ENCODE data around the gene RIOX2.

Gene RIOX2

GRCh38 chr3:97954228-97954827, 17.9 kb downstream of the RIOX2 start:
- DNase-seq (ENCODE audit: low read depth in 3 of 3), result no peak

- no peak for DNase-seq (ENCODE audit: low read depth in 3 of 3)
Measured at GRCh38 chr3:97952872-97953271, 19.4 kb downstream of the RIOX2 start.

GRCh38 chr3:97952280-97952679, 20.0 kb downstream of the RIOX2 start:
- no peak for DNase-seq (ENCODE audit: low read depth in 3 of 3)

GRCh38 chr3:97950360-97950759, 21.9 kb downstream of the RIOX2 start:
- no peak for DNase-seq (ENCODE audit: low read depth in 3 of 3)

GRCh38 chr3:97949743-97950142, 22.5 kb downstream of the RIOX2 start:
- no peak for DNase-seq (ENCODE audit: low read depth in 3 of 3)

GRCh38 chr3:97949110-97949485, 23.1 kb downstream of the RIOX2 start:
- DNase-seq (ENCODE audit: low read depth in 3 of 3), result no peak

GRCh38 chr3:97948351-97949109, 23.7 kb downstream of the RIOX2 start:
- DNase-seq (ENCODE audit: low read depth in 3 of 3), result no peak

- DNase-seq (ENCODE audit: low read depth in 3 of 3), result no peak
Measured at GRCh38 chr3:97942801-97943546, 29.3 kb downstream of the RIOX2 start.

GRCh38 chr3:97940034-97940433, 32.2 kb downstream of the RIOX2 start:
- DNase-seq (ENCODE audit: low read depth in 3 of 3), result no peak

- DNase-seq (ENCODE audit: low read depth in 3 of 3), result no peak
Measured at GRCh38 chr3:97939401-97939800, 32.8 kb downstream of the RIOX2 start.

GRCh38 chr3:97938444-97938843, 33.8 kb downstream of the RIOX2 start:
- DNase-seq (ENCODE audit: low read depth in 3 of 3), result no peak

- DNase-seq (ENCODE audit: low read depth in 3 of 3), result no peak
Measured at GRCh38 chr3:97937205-97937604, 35.0 kb downstream of the RIOX2 start.

GRCh38 chr3:97935842-97936241, 36.4 kb downstream of the RIOX2 start:
- DNase-seq (ENCODE audit: low read depth in 3 of 3), result no peak

GRCh38 chr3:97934980-97935695, 37.1 kb downstream of the RIOX2 start:
- DNase-seq (ENCODE audit: low read depth in 3 of 3), result no peak

GRCh38 chr3:97932387-97932801, 39.8 kb downstream of the RIOX2 start:
- no peak for DNase-seq (ENCODE audit: low read depth in 3 of 3)

GRCh38 chr3:97931218-97931617, 41.0 kb downstream of the RIOX2 start:
- no peak for DNase-seq (ENCODE audit: low read depth in 3 of 3)

GRCh38 chr3:97930018-97930417, 42.2 kb downstream of the RIOX2 start:
- no peak for DNase-seq (ENCODE audit: low read depth in 3 of 3)

- DNase-seq (ENCODE audit: low read depth in 3 of 3), result no peak
Measured at GRCh38 chr3:97928986-97929385, 43.2 kb downstream of the RIOX2 start.

- no peak for DNase-seq (ENCODE audit: low read depth in 3 of 3)
Measured at GRCh38 chr3:97927704-97928103, 44.5 kb downstream of the RIOX2 start.

GRCh38 chr3:97917813-97918536, 54.3 kb downstream of the RIOX2 start:
- DNase-seq (ENCODE audit: low read depth in 3 of 3), result no peak

- no peak for DNase-seq (ENCODE audit: low read depth in 3 of 3)
Measured at GRCh38 chr3:97916576-97916975, 55.7 kb downstream of the RIOX2 start.

GRCh38 chr3:97914388-97914787, 57.8 kb downstream of the RIOX2 start:
- DNase-seq (ENCODE audit: low read depth in 3 of 3), result no peak

Measured in stimulated activated CD4-positive, alpha-beta T cell treated with anti-CD3 and anti-CD28 coated beads, TNF-alpha, amount 100 ng/mL, for 24 hours (primary cell).